WTC11 (cell line): ENCODE measurements around the gene P4HB. TPM values are rescaled to one million over a fixed set of nuclear protein-coding genes. Genes with fewer than 3 reads are reported as not detected.
A peak's percentile ranks its signal among the peaks of the same experiment; 100 is the strongest.

Experiments used
- ATAC-seq: fragments of 200-7000 bp; cut with Tn5 transposase; 2 replicates; pipeline ENCODE4 v1.10.0; 2021; ENCODE audit warnings: mild to moderate bottlenecking, moderate library complexity
- CTCF ChIA-PET: fragments of 300-600 bp; sonication (Branson Sonifier 250); formaldehyde crosslinking; loops from one replicate; lab custom pipeline; 2021; ENCODE audit warnings: antibody characterized with exemption; lab: Charles Lee
- POLR2A ChIA-PET: fragments of 350-600 bp; sonication (Branson Sonifier 250); formaldehyde crosslinking; loops from one replicate; lab custom pipeline; 2021; ENCODE audit warnings: antibody characterized with exemption; lab: Charles Lee
- DNase-seq: peaks from one replicate; pipeline ENCODE4 v3.0.0; 2021; ENCODE audit warnings: low spot score
- H3K27ac Mint-ChIP-seq: 2 replicates; pipeline ENCODE4 v1.8.0; 2021; ENCODE audit warnings: mixed read lengths
- H3K27me3 Mint-ChIP-seq: 2 replicates; pipeline ENCODE4 v1.8.0; 2021; ENCODE audit warnings: low read depth, mild to moderate bottlenecking, moderate library complexity, mixed read lengths
- H3K36me3 Mint-ChIP-seq: 2 replicates; pipeline ENCODE4 v1.8.0; 2021; ENCODE audit warnings: mixed read lengths
- H3K4me1 Mint-ChIP-seq: 2 replicates; pipeline ENCODE4 v1.8.0; 2022; ENCODE audit warnings: mixed read lengths
- H3K4me3 Mint-ChIP-seq: 2 replicates; pipeline ENCODE4 v1.8.0; 2021; ENCODE audit warnings: mild to moderate bottlenecking, moderate library complexity, mixed read lengths
- H3K9me3 Mint-ChIP-seq: 2 replicates; pipeline ENCODE4 v1.8.0; 2021; ENCODE audit warnings: mixed read lengths
- EMX1 ChIP-seq: fragments of 250-450 bp; sonication (Bioruptor Pico); IDR thresholded peaks from 2 replicates; pipeline ENCODE4 v1.8.0; 2021; ENCODE audit warnings: mild to moderate bottlenecking
- GABPB1 ChIP-seq: sonication (generic); formaldehyde crosslinking; IDR thresholded peaks from 2 replicates; pipeline ENCODE4 v1.8.1; 2023; ENCODE audit warnings: mild to moderate bottlenecking, missing genetic modification reagents
- MXD4 ChIP-seq: fragments of 250-450 bp; sonication (Bioruptor Pico); IDR thresholded peaks from 2 replicates; pipeline ENCODE4 v1.8.0; 2021; ENCODE audit warnings: mild to moderate bottlenecking, moderate library complexity, borderline replicate concordance
- NFE2L1 ChIP-seq: sonication (generic); formaldehyde crosslinking; IDR thresholded peaks from 2 replicates; pipeline ENCODE4 v1.8.1; 2023; ENCODE audit warnings: missing genetic modification reagents
- RORB ChIP-seq: fragments of 250-450 bp; sonication (Bioruptor Pico); IDR thresholded peaks from 2 replicates; pipeline ENCODE4 v1.9.0; 2021; ENCODE audit warnings: mild to moderate bottlenecking
- SOX15 ChIP-seq: fragments of 250-450 bp; sonication (Bioruptor Pico); IDR thresholded peaks from 2 replicates; pipeline ENCODE4 v1.9.0; 2021; ENCODE audit warnings: mild to moderate bottlenecking
- ZNF121 ChIP-seq: sonication (generic); formaldehyde crosslinking; IDR thresholded peaks from 2 replicates; pipeline ENCODE4 v1.8.0; 2023; ENCODE audit warnings: missing genetic modification reagents
- ZNF138 ChIP-seq: sonication (generic); formaldehyde crosslinking; conservative IDR thresholded peaks from 2 replicates; pipeline ENCODE4 v1.8.1; 2022; ENCODE audit warnings: mild to moderate bottlenecking, moderate library complexity, missing genetic modification reagents
- ZNF671 ChIP-seq: fragments of 250-450 bp; sonication (Bioruptor Pico); IDR thresholded peaks from 2 replicates; pipeline ENCODE4 v1.8.0; 2021; ENCODE audit warnings: mild to moderate bottlenecking
- total RNA-seq: library from RNA; stranded (reverse); gene quantifications from 3 replicates; pipeline ENCODE4 v1.2.3, GENCODE V29; 2021
- TF ChIP-seq, protein P1 (sequence below): fragments of 250-450 bp; sonication (Bioruptor Pico); IDR thresholded peaks from 2 replicates; pipeline ENCODE4 v1.9.0; 2021; ENCODE audit warnings: mild to moderate bottlenecking
- TF ChIP-seq, protein P2 (sequence below): sonication (generic); formaldehyde crosslinking; IDR thresholded peaks from 2 replicates; pipeline ENCODE4 v1.8.1; 2023; ENCODE audit warnings: mild to moderate bottlenecking, missing genetic modification reagents
- TF ChIP-seq, protein P3 (sequence below): fragments of 250-450 bp; sonication (Bioruptor Pico); conservative IDR thresholded peaks from 2 replicates; pipeline ENCODE4 v1.9.0; 2021; ENCODE audit warnings: mild to moderate bottlenecking
- TF ChIP-seq, protein P4 (sequence below): sonication (generic); formaldehyde crosslinking; IDR thresholded peaks from 2 replicates; pipeline ENCODE4 v1.8.1; 2022; ENCODE audit warnings: mild to moderate bottlenecking, moderate library complexity, missing genetic modification reagents
- TF ChIP-seq, protein P5 (sequence below): sonication (generic); formaldehyde crosslinking; IDR thresholded peaks from 2 replicates; pipeline ENCODE4 v1.8.1; 2023; ENCODE audit warnings: mild to moderate bottlenecking, missing genetic modification reagents, borderline replicate concordance
- TF ChIP-seq, protein P6 (sequence below): sonication (generic); formaldehyde crosslinking; IDR thresholded peaks from 2 replicates; pipeline ENCODE4 v1.8.0; 2022; ENCODE audit warnings: missing genetic modification reagents

The P4HB gene
- total RNA-seq, 1 experiment from 2014 or later, result 380 TPM

DNA sequence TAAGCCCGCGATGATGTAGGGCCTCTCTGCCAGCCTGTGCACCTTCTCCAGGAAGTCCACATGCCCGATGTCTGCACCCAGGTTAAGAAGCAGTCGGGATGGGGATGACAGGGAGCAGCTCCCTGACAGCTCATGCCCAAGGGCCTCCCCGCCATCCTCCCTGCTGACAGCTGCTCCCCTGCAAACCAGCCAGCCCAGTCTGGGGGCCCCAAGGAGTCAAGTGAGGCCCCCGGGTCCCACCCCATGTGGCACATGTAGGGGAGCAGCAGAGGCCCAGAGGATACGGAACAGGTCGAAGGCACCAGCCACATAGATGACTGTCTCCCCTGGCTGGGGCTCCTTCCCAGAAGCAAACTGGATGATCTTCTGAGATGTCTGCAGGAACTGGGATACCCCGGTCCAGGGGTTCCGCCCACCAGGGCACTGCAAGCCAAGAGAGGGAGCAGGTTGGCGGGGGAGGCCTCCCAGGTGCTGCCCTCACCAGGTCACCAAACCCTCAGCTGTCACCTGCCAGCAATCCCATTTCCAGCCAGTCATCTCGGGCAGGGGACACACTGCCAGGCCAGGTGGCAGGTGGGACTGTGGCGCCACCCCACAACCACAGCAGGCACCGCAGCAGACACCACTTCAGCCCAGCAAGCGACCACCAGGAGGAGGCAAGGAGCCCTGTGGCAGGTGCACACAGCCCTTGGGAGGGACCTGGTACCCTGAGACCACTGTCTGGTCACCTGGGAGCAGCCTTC lies 46.3 kb upstream of the P4HB start:
- Mint-ChIP-seq H3K9me3 (no peaks in the 10 kb centered on the region), H3K27me3 (peaks cover under 1% of the 10 kb centered on the region), H3K27ac (no peak overlapping the region), H3K4me1 (peaks cover 3% of the 10 kb centered on the region; the same call in 1 of the 2 replicates), H3K36me3 (no peaks in the 10 kb centered on the region), H3K4me3 (no peak overlapping the region)
- CTCF ChIA-PET, result no interaction called here
- ATAC-seq (no peak), DNase-seq (peak; percentile 60)
- TF ChIP-seq, protein P1, sequence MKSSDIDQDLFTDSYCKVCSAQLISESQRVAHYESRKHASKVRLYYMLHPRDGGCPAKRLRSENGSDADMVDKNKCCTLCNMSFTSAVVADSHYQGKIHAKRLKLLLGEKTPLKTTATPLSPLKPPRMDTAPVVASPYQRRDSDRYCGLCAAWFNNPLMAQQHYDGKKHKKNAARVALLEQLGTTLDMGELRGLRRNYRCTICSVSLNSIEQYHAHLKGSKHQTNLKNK (CRISPR knock-in tag), result no peak
- TF ChIP-seq MXD4 (no peak), ZNF671 (CRISPR knock-in tag) (no peak), EMX1 (CRISPR knock-in tag) (no peak), RORB (CRISPR knock-in tag) (no peak), SOX15 (CRISPR knock-in tag) (no peak), ZNF138 (CRISPR knock-in tag) (no peak), ZNF121 (no peak), NFE2L1 (CRISPR knock-in tag) (no peak), GABPB1 (CRISPR knock-in tag) (no peak)
- TF ChIP-seq, protein P2, sequence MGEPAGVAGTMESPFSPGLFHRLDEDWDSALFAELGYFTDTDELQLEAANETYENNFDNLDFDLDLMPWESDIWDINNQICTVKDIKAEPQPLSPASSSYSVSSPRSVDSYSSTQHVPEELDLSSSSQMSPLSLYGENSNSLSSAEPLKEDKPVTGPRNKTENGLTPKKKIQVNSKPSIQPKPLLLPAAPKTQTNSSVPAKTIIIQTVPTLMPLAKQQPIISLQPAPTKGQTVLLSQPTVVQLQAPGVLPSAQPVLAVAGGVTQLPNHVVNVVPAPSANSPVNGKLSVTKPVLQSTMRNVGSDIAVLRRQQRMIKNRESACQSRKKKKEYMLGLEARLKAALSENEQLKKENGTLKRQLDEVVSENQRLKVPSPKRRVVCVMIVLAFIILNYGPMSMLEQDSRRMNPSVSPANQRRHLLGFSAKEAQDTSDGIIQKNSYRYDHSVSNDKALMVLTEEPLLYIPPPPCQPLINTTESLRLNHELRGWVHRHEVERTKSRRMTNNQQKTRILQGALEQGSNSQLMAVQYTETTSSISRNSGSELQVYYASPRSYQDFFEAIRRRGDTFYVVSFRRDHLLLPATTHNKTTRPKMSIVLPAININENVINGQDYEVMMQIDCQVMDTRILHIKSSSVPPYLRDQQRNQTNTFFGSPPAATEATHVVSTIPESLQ, result no peak
- TF ChIP-seq, protein P3, sequence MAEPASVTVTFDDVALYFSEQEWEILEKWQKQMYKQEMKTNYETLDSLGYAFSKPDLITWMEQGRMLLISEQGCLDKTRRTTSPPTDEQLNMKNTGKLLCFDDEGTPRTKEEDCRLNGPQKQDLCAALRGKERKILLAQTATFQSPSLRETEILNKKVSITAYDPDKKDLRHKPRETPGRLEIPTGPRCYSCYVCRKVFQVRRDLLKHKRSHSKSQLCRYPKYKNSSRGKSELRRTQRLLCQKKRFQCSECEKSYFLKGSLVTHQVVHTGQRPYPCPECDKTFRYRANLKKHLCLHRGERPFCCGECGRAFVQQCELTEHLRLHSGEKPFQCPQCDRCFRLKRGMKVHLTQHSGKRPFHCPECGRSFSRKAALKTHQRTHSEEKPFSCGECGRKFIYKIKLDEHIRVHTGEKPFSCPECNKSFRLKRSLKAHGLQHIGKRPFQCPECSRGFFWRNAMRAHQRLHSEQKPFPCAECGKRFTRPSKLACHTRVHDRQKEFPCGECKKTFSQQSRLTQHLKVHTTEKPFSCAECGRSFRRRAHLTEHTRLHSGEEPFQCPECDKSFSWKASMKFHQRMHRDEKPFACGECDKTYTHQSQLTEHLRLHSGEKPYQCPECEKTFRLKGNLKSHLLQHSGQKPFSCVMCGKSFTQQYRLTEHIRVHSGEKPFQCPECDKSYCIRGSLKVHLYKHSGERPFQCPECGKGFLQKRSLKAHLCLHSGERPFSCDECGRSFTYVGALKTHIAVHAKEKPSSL (CRISPR knock-in tag), result no peak
- TF ChIP-seq, protein P4, sequence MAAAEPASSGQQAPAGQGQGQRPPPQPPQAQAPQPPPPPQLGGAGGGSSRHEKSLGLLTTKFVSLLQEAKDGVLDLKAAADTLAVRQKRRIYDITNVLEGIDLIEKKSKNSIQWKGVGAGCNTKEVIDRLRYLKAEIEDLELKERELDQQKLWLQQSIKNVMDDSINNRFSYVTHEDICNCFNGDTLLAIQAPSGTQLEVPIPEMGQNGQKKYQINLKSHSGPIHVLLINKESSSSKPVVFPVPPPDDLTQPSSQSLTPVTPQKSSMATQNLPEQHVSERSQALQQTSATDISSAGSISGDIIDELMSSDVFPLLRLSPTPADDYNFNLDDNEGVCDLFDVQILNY, result no peak
- TF ChIP-seq, protein P5, sequence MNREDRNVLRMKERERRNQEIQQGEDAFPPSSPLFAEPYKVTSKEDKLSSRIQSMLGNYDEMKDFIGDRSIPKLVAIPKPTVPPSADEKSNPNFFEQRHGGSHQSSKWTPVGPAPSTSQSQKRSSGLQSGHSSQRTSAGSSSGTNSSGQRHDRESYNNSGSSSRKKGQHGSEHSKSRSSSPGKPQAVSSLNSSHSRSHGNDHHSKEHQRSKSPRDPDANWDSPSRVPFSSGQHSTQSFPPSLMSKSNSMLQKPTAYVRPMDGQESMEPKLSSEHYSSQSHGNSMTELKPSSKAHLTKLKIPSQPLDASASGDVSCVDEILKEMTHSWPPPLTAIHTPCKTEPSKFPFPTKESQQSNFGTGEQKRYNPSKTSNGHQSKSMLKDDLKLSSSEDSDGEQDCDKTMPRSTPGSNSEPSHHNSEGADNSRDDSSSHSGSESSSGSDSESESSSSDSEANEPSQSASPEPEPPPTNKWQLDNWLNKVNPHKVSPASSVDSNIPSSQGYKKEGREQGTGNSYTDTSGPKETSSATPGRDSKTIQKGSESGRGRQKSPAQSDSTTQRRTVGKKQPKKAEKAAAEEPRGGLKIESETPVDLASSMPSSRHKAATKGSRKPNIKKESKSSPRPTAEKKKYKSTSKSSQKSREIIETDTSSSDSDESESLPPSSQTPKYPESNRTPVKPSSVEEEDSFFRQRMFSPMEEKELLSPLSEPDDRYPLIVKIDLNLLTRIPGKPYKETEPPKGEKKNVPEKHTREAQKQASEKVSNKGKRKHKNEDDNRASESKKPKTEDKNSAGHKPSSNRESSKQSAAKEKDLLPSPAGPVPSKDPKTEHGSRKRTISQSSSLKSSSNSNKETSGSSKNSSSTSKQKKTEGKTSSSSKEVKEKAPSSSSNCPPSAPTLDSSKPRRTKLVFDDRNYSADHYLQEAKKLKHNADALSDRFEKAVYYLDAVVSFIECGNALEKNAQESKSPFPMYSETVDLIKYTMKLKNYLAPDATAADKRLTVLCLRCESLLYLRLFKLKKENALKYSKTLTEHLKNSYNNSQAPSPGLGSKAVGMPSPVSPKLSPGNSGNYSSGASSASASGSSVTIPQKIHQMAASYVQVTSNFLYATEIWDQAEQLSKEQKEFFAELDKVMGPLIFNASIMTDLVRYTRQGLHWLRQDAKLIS (CRISPR knock-in tag), result no peak
- TF ChIP-seq, protein P6, sequence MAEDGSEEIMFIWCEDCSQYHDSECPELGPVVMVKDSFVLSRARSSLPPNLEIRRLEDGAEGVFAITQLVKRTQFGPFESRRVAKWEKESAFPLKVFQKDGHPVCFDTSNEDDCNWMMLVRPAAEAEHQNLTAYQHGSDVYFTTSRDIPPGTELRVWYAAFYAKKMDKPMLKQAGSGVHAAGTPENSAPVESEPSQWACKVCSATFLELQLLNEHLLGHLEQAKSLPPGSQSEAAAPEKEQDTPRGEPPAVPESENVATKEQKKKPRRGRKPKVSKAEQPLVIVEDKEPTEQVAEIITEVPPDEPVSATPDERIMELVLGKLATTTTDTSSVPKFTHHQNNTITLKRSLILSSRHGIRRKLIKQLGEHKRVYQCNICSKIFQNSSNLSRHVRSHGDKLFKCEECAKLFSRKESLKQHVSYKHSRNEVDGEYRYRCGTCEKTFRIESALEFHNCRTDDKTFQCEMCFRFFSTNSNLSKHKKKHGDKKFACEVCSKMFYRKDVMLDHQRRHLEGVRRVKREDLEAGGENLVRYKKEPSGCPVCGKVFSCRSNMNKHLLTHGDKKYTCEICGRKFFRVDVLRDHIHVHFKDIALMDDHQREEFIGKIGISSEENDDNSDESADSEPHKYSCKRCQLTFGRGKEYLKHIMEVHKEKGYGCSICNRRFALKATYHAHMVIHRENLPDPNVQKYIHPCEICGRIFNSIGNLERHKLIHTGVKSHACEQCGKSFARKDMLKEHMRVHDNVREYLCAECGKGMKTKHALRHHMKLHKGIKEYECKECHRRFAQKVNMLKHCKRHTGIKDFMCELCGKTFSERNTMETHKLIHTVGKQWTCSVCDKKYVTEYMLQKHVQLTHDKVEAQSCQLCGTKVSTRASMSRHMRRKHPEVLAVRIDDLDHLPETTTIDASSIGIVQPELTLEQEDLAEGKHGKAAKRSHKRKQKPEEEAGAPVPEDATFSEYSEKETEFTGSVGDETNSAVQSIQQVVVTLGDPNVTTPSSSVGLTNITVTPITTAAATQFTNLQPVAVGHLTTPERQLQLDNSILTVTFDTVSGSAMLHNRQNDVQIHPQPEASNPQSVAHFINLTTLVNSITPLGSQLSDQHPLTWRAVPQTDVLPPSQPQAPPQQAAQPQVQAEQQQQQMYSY (CRISPR knock-in tag), result no peak
- POLR2A ChIA-PET, result no interaction called here
